Endothelial cell of umbilical vein (primary cell): Measurements from ENCODE around the gene CRELD1.

Experiments
- EZH2 ChIP-seq: IDR thresholded peaks from 2 replicates; pipeline ENCODE4 v1.6.1; 2012; ENCODE audit warnings: borderline replicate concordance, low read depth, mild to moderate bottlenecking, moderate library complexity, low read length, inconsistent platforms; ENCODE audit not compliant: severe bottlenecking
- TF ChIP-seq, protein P1 (sequence below), 2 donors: IDR thresholded peaks; 1 replicate in 1 of 2; 2 replicates in 1 of 2; pipeline ENCODE4 v1.5.1; 2011; ENCODE audit warnings: low read length in 2 of 2, mild to moderate bottlenecking in 2 of 2, moderate library complexity in 2 of 2, control low read depth in 1 of 2, inconsistent platforms in 1 of 2, low read depth in 1 of 2; ENCODE audit not compliant: insufficient read depth in 1 of 2; ENCODE audit errors: extremely low read depth in 1 of 2

DNA sequence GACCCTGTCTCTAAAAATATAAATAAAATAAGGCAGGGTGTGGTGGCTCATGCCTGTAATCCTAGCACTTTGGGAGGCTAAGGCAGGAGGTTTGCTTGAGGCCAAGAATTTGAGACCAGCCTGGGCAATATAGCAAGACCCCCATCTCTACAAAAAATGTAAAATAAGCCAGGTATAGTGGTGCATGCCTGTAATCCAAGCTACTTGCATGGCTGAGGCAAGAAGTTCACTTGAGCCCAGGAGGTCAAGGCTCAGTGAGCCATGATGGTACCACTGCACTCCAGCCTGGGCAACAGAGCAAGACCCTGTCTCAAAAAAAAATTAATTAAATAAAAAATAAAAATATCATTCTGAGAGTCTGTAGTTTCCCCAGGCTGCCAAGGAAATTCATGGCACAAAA is 47.3 kb upstream of the CRELD1 start:
- no peak for TF ChIP-seq EZH2
- TF ChIP-seq, protein P1, sequence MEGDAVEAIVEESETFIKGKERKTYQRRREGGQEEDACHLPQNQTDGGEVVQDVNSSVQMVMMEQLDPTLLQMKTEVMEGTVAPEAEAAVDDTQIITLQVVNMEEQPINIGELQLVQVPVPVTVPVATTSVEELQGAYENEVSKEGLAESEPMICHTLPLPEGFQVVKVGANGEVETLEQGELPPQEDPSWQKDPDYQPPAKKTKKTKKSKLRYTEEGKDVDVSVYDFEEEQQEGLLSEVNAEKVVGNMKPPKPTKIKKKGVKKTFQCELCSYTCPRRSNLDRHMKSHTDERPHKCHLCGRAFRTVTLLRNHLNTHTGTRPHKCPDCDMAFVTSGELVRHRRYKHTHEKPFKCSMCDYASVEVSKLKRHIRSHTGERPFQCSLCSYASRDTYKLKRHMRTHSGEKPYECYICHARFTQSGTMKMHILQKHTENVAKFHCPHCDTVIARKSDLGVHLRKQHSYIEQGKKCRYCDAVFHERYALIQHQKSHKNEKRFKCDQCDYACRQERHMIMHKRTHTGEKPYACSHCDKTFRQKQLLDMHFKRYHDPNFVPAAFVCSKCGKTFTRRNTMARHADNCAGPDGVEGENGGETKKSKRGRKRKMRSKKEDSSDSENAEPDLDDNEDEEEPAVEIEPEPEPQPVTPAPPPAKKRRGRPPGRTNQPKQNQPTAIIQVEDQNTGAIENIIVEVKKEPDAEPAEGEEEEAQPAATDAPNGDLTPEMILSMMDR (IDR thresholded peaks at IDR 0.05; ENCODE audit: extremely low read depth in 1 of 2, insufficient read depth in 1 of 2, low read depth in 1 of 2, low read length in 2 of 2) = no peak
